HG02852 (cell line): ENCODE results near the gene FRG2C.
"Not testable (repeated sequence)": the region's sequence is repeated elsewhere in the genome, so short reads cannot be mapped to it uniquely, and the experiment has no call there.

Experiments used
- ATAC-seq: cut with Tn5 transposase; IDR thresholded peaks from one replicate; pipeline ENCODE4 v1.9.1; 2021; ENCODE audit warnings: mild to moderate bottlenecking, moderate library complexity; ENCODE audit not compliant: unreplicated experiment

Gene FRG2C

GRCh38 chr3:75668759-75669347, 4.7 kb downstream of the FRG2C start:
- not testable (repeated sequence) for ATAC-seq

GRCh38 chr3:75669348-75670297, 5.5 kb downstream of the FRG2C start:
- not testable (repeated sequence) for ATAC-seq

DNA sequence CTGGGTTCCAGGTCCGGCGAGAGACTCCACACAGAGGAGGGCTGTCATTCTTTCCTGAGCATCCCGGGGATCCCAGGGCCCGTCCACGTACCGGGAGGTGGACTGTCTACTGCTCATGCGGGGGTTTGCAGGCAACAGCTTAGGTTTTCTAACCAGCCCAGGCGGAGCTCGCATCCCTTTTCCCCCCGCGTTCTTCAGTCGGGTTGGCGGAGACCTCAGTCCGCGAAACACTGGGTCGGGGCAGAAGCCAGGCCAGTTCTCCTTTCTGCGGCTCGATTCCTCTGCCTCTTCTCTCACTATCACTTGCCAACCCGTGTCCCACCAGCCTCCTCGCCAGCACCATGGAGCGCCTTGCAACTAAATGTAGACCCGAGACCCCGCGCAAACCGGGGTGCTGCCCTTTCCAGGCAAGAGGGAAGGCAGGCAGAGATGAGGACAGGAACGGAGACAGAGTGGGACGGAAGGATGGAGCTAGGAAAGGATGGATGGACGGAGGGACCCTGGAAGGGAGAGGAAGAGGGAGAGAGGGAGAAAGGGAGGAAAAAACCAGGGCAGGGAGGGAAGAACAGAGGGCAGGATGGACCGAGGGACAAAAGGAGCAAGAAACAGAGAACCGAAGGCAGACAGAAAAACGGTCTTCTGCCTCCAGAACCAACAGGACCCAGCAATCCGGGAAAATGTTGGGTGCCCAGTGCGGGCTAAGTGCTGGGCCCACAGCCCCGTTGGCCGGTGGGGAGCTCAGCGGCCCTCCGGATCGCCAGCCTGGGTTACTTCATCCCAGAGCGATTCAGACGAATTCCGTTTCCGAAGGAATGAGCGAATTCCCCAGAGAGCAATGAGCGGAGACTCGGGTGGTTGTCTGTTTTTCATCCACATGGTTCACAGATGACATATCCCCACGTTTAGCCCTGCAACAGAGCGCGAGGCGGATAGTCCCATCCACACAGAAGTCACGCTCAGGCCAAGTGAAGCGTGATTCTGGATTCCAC, 6.5 kb downstream of the FRG2C start:
- not testable (repeated sequence) for ATAC-seq

DNA sequence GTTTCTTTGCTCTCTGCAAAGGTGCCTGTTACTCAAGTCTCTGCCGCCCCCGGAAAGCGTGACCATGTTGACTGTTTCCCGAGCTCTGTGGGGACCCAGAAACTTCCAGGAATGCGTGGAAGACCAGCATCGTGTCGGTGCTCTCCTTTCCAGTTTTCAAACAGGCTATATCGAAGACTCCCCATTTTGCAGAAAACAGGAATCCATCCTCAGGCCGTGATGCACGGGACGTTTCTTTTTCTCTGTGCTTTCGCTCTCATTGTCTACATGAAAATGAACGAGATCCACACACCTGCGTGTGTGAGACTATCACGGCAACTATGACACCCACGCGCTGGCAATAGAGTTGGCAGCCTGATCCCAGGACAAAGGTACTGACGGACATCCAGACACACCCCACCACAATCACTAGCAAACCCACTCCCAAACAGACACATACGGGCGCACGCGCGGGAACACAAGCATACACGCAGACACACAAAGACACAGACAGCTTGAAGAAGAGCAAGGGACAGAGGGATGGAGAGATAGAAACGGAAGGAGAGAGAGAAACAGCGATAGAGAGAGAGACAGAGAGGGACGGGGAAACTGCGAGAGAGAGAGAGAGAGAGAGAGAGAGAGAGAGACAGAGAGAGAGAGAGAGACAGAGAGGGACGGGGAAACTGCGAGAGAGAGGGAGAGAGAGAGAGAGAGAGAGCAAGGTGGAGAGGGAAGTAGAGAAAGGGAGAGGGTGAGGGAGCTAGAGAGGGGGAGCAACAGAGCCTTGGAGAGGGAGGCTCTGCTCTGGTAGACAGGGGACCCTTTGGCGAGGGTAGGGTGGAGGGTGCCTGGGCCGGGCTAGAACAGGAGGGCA, 7.4 kb downstream of the FRG2C start:
- not testable (repeated sequence) for ATAC-seq

- peak; percentile 54 for ATAC-seq
These were observed 8.1 kb downstream of the FRG2C start for GRCh38 chr3:75672140-75672775.

- ATAC-seq: not testable (repeated sequence)
These were observed 19.8 kb downstream of the FRG2C start for GRCh38 chr3:75683965-75684364.

GRCh38 chr3:75687323-75687722, 23.2 kb downstream of the FRG2C start:
- ATAC-seq: no peak

GRCh38 chr3:75692061-75692460, 27.9 kb downstream of the FRG2C start:
- ATAC-seq: no peak
